Endodermal cell (in vitro differentiated cells): Measurements from ENCODE around the gene UQCC5. TPM values are rescaled to one million over a fixed set of nuclear protein-coding genes. Genes with fewer than 3 reads are reported as not detected.

Source experiments
- DNase-seq: peaks from one replicate; pipeline ENCODE4 v3.0.0-alpha.2; 2017
- H3K27ac ChIP-seq: 2 replicates; pipeline ENCODE4 v1.5.1; 2013; ENCODE audit warnings: mild to moderate bottlenecking, low read depth, low read length, moderate library complexity
- H3K27me3 ChIP-seq: 2 replicates; pipeline ENCODE4 v1.6.1; 2013; ENCODE audit warnings: mild to moderate bottlenecking, low read length, moderate library complexity; ENCODE audit not compliant: insufficient read depth, control insufficient read depth, poor library complexity, severe bottlenecking
- H3K36me3 ChIP-seq: 2 replicates; pipeline ENCODE4 v1.7.0; 2013; ENCODE audit warnings: mild to moderate bottlenecking, low read length, moderate library complexity; ENCODE audit not compliant: control insufficient read depth, insufficient read depth
- H3K4me1 ChIP-seq: one replicate; pipeline ENCODE4 v1.7.0; 2013; ENCODE audit warnings: low read length; ENCODE audit not compliant: control insufficient read depth, insufficient read depth
- H3K4me3 ChIP-seq: 2 replicates; pipeline ENCODE4 v1.5.1; 2013; ENCODE audit warnings: mild to moderate bottlenecking, low read length, moderate library complexity
- H3K9ac ChIP-seq: 2 replicates; pipeline ENCODE4 v1.6.1; 2013; ENCODE audit warnings: mild to moderate bottlenecking, low read length, moderate library complexity; ENCODE audit not compliant: poor library complexity, severe bottlenecking; ENCODE audit errors: extremely low read depth
- H3K9me3 ChIP-seq: 2 replicates; pipeline ENCODE4 v1.6.1; 2013; ENCODE audit warnings: mild to moderate bottlenecking, low read length, moderate library complexity; ENCODE audit not compliant: control insufficient read depth
- H3K27ac Mint-ChIP-seq: 2 replicates; pipeline ENCODE4 v1.8.0; 2020; ENCODE audit warnings: mixed read lengths
- H3K27me3 Mint-ChIP-seq: 2 replicates; pipeline ENCODE4 v1.8.0; 2021; ENCODE audit warnings: mild to moderate bottlenecking, mixed read lengths; ENCODE audit not compliant: insufficient read depth
- H3K36me3 Mint-ChIP-seq: 2 replicates; pipeline ENCODE4 v1.8.0; 2020; ENCODE audit warnings: low read depth, mixed read lengths
- H3K4me1 Mint-ChIP-seq: 2 replicates; pipeline ENCODE4 v1.8.0; 2020; ENCODE audit warnings: mixed read lengths
- H3K4me3 Mint-ChIP-seq: 2 replicates; pipeline ENCODE4 v1.8.0; 2020; ENCODE audit warnings: mild to moderate bottlenecking, moderate library complexity, mixed read lengths
- H3K9me3 Mint-ChIP-seq: 2 replicates; pipeline ENCODE4 v1.8.0; 2020; ENCODE audit warnings: mild to moderate bottlenecking, mixed read lengths
- WGBS, 2 experiments: methylation state at CpG; one replicate each; pipeline versions ENCODE4 v1.1.5 to v1.1.7; 2013; ENCODE audit warnings: missing lambda C conversion rate in 2 of 2, mixed read lengths in 1 of 2; ENCODE audit not compliant: insufficient coverage in 1 of 2, insufficient read length in 1 of 2; 5-methylcytosine and 5-hydroxymethylcytosine counted together
- total RNA-seq, 2 donors: library from RNA; stranded (reverse); fragmentation: NEBNext Ultra II Directional in 1 of 2; extraction: Animal tissue kit (Norgen Biotek cat#: 25700) in 1 of 2; gene quantifications; 2 replicates in 1 of 2; 3 replicates in 1 of 2; pipeline ENCODE4 v1.2.1, GENCODE V29; 2021
- TF ChIP-seq, protein P1 (sequence below): fragments of 200-600 bp; sonication (generic); conservative IDR thresholded peaks from 2 replicates; pipeline ENCODE4 v1.5.0; 2021; ENCODE audit warnings: antibody characterized with exemption, mild to moderate bottlenecking

The UQCC5 gene
- total RNA-seq, 2 donors from 2014 or later, result 28.1 to 34.1 TPM

DNA sequence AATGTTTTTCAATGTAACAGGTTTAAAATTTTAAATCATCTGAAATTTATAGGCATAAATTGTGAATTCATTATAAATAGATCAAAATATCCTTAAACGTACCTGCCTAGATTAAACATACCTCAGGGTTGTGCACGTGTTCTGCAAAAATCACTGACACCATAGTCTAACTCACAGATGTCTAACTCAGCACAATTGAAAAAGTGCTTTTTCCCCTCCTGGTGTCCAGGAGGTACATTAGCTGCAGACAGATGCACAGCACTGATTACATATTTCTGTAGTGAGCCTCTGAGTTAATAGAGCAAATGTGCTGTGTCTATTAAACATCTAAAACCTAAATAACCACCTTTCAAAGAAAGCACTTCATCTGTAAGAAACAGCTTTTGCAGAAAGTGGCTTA lies 10.7 kb downstream of the UQCC5 start:
- Histone ChIP-seq H3K9me3 (no peaks in the 10 kb centered on the region), H3K27ac (no peak overlapping the region), H3K4me3 (no peak overlapping the region), H3K27me3 (no peaks in the 10 kb centered on the region), H3K9ac (no peak overlapping the region), H3K4me1 (no peaks in the 10 kb centered on the region), H3K36me3 (peaks cover 66% of the 10 kb centered on the region)
- no peak for DNase-seq
- 72 to 73% methylated on average over 2 of the region's 2 CpGs for WGBS, 2 experiments
- no peaks in the 10 kb centered on the region for H3K27me3 Mint-ChIP-seq
- peaks cover 30% of the 10 kb centered on the region for H3K36me3 Mint-ChIP-seq
- no peaks in the 10 kb centered on the region for H3K4me1 Mint-ChIP-seq
- no peaks in the 10 kb centered on the region for H3K9me3 Mint-ChIP-seq
- no peak overlapping the region for H3K27ac Mint-ChIP-seq
- H3K4me3 Mint-ChIP-seq, result no peak overlapping the region
- TF ChIP-seq, protein P1, sequence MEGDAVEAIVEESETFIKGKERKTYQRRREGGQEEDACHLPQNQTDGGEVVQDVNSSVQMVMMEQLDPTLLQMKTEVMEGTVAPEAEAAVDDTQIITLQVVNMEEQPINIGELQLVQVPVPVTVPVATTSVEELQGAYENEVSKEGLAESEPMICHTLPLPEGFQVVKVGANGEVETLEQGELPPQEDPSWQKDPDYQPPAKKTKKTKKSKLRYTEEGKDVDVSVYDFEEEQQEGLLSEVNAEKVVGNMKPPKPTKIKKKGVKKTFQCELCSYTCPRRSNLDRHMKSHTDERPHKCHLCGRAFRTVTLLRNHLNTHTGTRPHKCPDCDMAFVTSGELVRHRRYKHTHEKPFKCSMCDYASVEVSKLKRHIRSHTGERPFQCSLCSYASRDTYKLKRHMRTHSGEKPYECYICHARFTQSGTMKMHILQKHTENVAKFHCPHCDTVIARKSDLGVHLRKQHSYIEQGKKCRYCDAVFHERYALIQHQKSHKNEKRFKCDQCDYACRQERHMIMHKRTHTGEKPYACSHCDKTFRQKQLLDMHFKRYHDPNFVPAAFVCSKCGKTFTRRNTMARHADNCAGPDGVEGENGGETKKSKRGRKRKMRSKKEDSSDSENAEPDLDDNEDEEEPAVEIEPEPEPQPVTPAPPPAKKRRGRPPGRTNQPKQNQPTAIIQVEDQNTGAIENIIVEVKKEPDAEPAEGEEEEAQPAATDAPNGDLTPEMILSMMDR, result no peak

GRCh38 chr3:52551118-52551517 lies 14.7 kb downstream of the UQCC5 start:
- no peaks in the 10 kb centered on the region for H3K4me1 ChIP-seq
- H3K27ac Mint-ChIP-seq, result no peak overlapping the region
- TF ChIP-seq, protein P1, result no peak
- H3K27me3 ChIP-seq, result no peaks in the 10 kb centered on the region
- no peaks in the 10 kb centered on the region for H3K27me3 Mint-ChIP-seq
- no peak overlapping the region for H3K27ac ChIP-seq
- H3K9ac ChIP-seq, result no peak overlapping the region
- peaks cover 48% of the 10 kb centered on the region for H3K36me3 Mint-ChIP-seq
- no peak overlapping the region for H3K4me3 ChIP-seq
- H3K36me3 ChIP-seq, result peaks cover 81% of the 10 kb centered on the region
- DNase-seq, result no peak
- no peak overlapping the region for H3K4me3 Mint-ChIP-seq
- H3K4me1 Mint-ChIP-seq, result no peaks in the 10 kb centered on the region
- no peaks in the 10 kb centered on the region for H3K9me3 Mint-ChIP-seq
- H3K9me3 ChIP-seq, result no peaks in the 10 kb centered on the region

DNA sequence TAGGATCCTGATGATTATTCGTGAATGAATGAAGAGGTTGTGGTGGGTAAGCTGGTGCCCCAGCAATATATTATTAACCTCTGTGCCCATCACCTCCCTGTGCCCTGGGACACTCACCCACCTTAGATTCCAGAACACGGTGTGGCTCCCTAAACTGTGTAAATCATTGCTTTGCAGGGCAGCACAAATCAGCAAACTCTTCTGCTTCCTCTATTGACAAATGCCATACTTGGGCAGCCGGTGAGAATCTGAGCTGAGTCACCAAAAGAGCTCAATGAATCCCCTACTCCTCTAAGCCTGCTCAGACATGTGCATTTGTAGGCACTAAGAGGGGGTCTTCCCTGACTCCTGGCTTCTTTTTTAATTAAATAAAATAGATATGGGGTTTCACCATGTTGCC lies 15.7 kb downstream of the UQCC5 start:
- TF ChIP-seq, protein P1, result no peak
- Histone ChIP-seq H3K27me3 (no peaks in the 10 kb centered on the region), H3K36me3 (peaks cover 74% of the 10 kb centered on the region), H3K9ac (no peak overlapping the region), H3K4me1 (no peaks in the 10 kb centered on the region), H3K9me3 (no peaks in the 10 kb centered on the region), H3K27ac (no peak overlapping the region), H3K4me3 (no peak overlapping the region)
- Mint-ChIP-seq H3K4me3 (no peak overlapping the region), H3K27me3 (no peaks in the 10 kb centered on the region), H3K36me3 (peaks cover 49% of the 10 kb centered on the region), H3K4me1 (no peaks in the 10 kb centered on the region), H3K9me3 (no peaks in the 10 kb centered on the region), H3K27ac (peak overlapping the region; percentile 78)
- no peak for DNase-seq
- 90 to 93% methylated on average over 2 to 3 of the region's 3 CpGs for WGBS, 2 experiments
